ENCODE measurements around the gene LRRC51.
"Not testable (repeated sequence)": the region's sequence is repeated elsewhere in the genome, so short reads cannot be mapped to it uniquely, and the experiment has no call there.

LRRC51 gene

GRCh38 chr11:72140661-72141060, 60.0 kb downstream of the LRRC51 start:
- no peak for DNase-seq (ENCODE audit: low read depth)

- no peak for DNase-seq (ENCODE audit: low read depth)
Measured at GRCh38 chr11:72141066-72141465, 60.4 kb downstream of the LRRC51 start.

GRCh38 chr11:72142086-72142485, 61.4 kb downstream of the LRRC51 start:
- not testable (repeated sequence) for DNase-seq (ENCODE audit: low read depth)

GRCh38 chr11:72142543-72142942, 61.9 kb downstream of the LRRC51 start:
- not testable (repeated sequence) for DNase-seq (ENCODE audit: low read depth)

GRCh38 chr11:72144807-72145565, 64.3 kb downstream of the LRRC51 start:
- DNase-seq (ENCODE audit: low read depth) = no peak
